ENCODE measurements around the gene KCNT1.

Gene KCNT1

DNA sequence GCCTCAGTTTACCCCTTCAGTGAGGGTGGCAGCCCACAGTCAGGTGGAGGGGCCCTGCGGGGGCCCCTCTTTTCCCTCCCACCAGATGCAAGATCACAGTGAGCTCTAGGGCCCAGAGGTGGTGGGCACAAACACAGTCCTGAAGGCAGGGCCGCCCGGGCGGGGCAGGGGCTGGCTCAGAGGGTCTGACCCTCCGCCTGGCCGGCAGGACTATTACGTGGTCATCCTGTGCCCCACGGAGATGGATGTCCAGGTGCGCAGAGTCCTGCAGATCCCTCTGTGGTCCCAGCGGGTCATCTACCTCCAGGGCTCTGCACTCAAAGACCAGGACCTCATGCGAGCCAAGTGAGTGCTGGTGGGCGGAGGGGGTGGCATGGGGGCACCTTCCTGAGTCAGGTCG, 63.4 kb downstream of the KCNT1 start:
- TF ChIP-seq, protein P1, sequence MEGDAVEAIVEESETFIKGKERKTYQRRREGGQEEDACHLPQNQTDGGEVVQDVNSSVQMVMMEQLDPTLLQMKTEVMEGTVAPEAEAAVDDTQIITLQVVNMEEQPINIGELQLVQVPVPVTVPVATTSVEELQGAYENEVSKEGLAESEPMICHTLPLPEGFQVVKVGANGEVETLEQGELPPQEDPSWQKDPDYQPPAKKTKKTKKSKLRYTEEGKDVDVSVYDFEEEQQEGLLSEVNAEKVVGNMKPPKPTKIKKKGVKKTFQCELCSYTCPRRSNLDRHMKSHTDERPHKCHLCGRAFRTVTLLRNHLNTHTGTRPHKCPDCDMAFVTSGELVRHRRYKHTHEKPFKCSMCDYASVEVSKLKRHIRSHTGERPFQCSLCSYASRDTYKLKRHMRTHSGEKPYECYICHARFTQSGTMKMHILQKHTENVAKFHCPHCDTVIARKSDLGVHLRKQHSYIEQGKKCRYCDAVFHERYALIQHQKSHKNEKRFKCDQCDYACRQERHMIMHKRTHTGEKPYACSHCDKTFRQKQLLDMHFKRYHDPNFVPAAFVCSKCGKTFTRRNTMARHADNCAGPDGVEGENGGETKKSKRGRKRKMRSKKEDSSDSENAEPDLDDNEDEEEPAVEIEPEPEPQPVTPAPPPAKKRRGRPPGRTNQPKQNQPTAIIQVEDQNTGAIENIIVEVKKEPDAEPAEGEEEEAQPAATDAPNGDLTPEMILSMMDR (conservative IDR thresholded peaks at IDR 0.05), result no peak
- H3K27ac ChIP-seq, result no peak overlapping the region

DNA sequence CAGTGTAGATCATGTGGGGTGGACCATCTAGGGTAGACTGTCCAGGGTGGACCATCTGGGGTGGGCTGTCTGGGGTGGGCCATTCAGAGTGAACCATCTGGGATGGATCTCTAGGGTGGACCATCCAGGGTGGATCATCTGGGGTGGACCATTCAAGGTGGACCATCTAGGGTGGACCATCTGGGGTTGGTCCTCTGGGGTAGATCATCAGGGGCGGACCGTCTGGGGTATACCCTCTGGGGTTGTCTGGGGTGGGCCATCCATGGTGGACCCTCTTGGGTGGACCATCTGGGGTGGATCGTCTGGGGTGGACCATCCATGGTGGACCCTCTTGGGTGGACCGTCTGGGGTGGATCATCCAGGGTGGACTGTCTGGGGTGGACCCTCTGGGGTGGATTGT, 64.3 kb downstream of the KCNT1 start:
- TF ChIP-seq, protein P1 (conservative IDR thresholded peaks at IDR 0.05), result no peak
- no peak overlapping the region for H3K27ac ChIP-seq

DNA sequence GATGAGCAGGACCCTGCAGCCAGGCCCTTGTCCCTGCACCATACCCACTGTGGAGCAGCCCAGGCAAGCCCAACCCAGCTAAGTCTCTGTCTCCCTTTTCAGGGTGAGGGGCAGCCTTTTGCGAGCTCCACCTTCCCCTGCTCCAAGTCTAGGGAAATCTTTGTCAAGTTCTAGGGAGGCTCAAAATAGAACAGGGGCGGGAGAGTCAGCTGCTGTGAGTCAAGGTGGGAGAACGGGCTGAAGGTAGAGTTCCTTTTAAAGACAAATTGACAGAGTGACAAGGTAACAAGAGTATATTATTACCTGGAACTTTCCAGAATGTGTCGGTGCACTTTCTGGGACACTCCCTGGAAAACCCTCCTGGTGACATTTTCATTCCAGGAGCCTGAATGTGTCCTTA, 64.7 kb downstream of the KCNT1 start:
- no peak overlapping the region for H3K27ac ChIP-seq
- TF ChIP-seq, protein P1 (conservative IDR thresholded peaks at IDR 0.05), result no peak

DNA sequence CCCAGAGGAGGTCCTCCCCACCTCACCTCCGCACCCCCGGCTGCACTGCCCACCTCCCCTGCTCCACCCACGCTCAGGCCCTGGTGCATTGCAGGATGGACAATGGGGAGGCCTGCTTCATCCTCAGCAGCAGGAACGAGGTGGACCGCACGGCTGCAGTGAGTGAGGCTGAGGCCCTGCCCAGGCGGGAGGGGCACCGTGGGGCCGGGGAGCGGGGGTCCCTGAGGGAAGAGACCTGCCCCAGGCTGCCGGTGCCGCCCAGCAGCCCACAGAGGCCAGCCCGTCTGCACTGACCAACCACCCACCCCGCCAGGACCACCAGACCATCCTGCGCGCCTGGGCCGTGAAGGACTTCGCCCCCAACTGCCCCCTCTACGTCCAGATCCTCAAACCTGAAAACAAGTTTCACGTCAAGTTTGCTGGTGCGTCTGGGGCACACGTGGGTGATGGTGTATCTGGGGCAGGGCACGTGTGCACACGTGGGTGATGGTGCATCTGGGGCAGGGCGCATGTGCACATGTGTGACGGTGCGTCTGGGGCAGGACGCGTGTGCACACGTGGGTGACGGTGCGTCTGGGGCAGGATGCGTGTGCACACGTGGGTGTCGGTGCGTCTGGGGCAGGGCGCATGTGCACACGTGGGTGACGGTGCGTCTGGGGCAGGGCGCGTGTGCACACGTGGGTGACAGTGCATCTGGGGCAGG, 66.7 kb downstream of the KCNT1 start:
- H3K27ac ChIP-seq, result no peak overlapping the region
- TF ChIP-seq, protein P1 (conservative IDR thresholded peaks at IDR 0.05), result no peak

DNA sequence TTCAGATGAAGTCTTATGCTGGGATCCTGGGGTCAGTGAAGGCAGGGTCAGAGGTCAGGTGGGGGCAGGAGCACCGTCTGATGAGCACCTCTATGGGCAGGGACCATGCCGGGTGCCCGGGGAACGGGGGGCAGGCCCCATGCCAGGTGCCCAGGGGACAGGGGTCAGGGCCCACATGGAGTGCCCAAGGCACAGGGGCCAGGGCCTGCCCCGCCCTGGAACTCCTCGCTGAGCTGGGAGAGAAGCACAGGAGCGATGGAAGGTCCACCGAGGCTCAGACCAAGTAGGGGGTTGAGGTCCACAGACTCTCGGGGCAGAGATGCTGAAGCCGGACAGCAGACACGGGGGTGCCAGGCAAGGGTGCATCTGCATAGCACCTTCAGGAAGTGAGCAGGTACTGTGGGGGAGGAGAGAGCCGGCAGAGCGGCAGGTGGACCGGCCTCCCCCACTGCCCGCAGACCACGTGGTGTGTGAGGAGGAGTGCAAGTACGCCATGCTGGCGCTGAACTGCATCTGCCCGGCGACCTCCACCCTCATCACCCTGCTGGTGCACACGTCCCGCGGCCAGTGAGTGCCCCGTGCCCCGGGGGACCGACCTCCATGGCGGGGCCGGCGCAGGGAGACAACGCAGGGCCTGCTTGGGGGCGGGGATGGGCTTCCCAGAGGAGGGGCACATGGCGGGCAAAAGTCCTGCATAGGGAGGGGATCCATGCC, 67.7 kb downstream of the KCNT1 start:
- TF ChIP-seq, protein P1 (conservative IDR thresholded peaks at IDR 0.05), result no peak
- no peak overlapping the region for H3K27ac ChIP-seq

GRCh38 chr9:135770203-135770535, 68.2 kb downstream of the KCNT1 start:
- TF ChIP-seq, protein P1 (conservative IDR thresholded peaks at IDR 0.05), result no peak
- H3K27ac ChIP-seq, result no peak overlapping the region

- TF ChIP-seq, protein P1 (conservative IDR thresholded peaks at IDR 0.05), result no peak
- H3K27ac ChIP-seq, result no peak overlapping the region
Measured at GRCh38 chr9:135770771-135771170, 68.8 kb downstream of the KCNT1 start.

All from VCaP (cell line).